H1 (cell line): ENCODE results near the gene CLDN7. TPM values are rescaled to one million over a fixed set of nuclear protein-coding genes. Genes with fewer than 3 reads are reported as not detected.
A peak's percentile ranks its signal among the peaks of the same experiment; 100 is the strongest.

Source experiments
- ASH2L ChIP-seq: fragments of 200-600, 300-600 bp; sonication (generic); IDR thresholded peaks from one replicate; pipeline ENCODE4 v1.7.1; 2017; ENCODE audit warnings: low read length
- HDAC2 ChIP-seq, 2 experiments: fragments of 300-600 bp in 1 of 2; sonication (generic) in 1 of 2; IDR thresholded peaks; 2 replicates each; pipeline ENCODE4 v1.6.1; 2011 to 2012; ENCODE audit warnings: low read depth in 2 of 2, low read length in 2 of 2, mild to moderate bottlenecking in 2 of 2, moderate library complexity in 2 of 2, borderline replicate concordance in 1 of 2, inconsistent platforms in 1 of 2
- HDAC6 ChIP-seq: IDR thresholded peaks from one replicate; pipeline ENCODE4 v1.7.1; 2012; ENCODE audit warnings: low read depth, mild to moderate bottlenecking, inconsistent platforms, low read length, moderate library complexity
- JUN ChIP-seq: IDR thresholded peaks from 2 replicates; pipeline ENCODE4 v1.6.1; 2011; ENCODE audit warnings: low read depth, mild to moderate bottlenecking, improper control_type of control experiment, low read length
- NANOG ChIP-seq: IDR thresholded peaks from 2 replicates; pipeline ENCODE4 v1.6.1; 2011; ENCODE audit warnings: low read length, low read depth, mild to moderate bottlenecking, inconsistent platforms; ENCODE audit not compliant: insufficient read depth, poor library complexity, severe bottlenecking
- NRF1 ChIP-seq: IDR thresholded peaks from 2 replicates; pipeline ENCODE4 v1.6.1; 2011; ENCODE audit warnings: mild to moderate bottlenecking, low read depth, low read length, improper control_type of control experiment
- RBBP5 ChIP-seq: IDR thresholded peaks from 2 replicates; pipeline ENCODE4 v1.7.1; 2012; ENCODE audit warnings: low read depth, mild to moderate bottlenecking, inconsistent platforms, low read length, moderate library complexity, borderline replicate concordance
- SIN3A ChIP-seq, 2 experiments: IDR thresholded peaks in 1 of 2; conservative IDR thresholded peaks in 1 of 2; 2 replicates each; pipeline ENCODE4 v1.6.1; 2011 to 2012; ENCODE audit warnings: low read length in 2 of 2, improper control_type of control experiment in 1 of 2, low read depth in 1 of 2, mild to moderate bottlenecking in 1 of 2
- SP4 ChIP-seq: IDR thresholded peaks from 2 replicates; pipeline ENCODE4 v1.6.1; 2012; ENCODE audit warnings: low read length, inconsistent platforms
- polyA plus RNA-seq, 7 experiments: library from polyadenylated mRNA; depleted of rRNA in 3 of 7; stranded (reverse) in 5 of 7; unstranded in 2 of 7; fragments of >200 nt in 5 of 7; fragments of 200-250 nt in 2 of 7; gene quantifications; 1 replicate in 5 of 7; 2 replicates in 1 of 7; 4 replicates in 1 of 7; pipeline versions ENCODE4 v1.2.1 to v1.2.3, GENCODE V29; 2011 to 2013; ENCODE audit warnings: missing spikeins in 2 of 7, mixed read lengths in 2 of 7
- total RNA-seq: library from RNA; stranded (reverse); fragmentation: NEBNext Ultra II Directional; extraction: Animal tissue kit (Norgen Biotek cat#: 25700); gene quantifications from 2 replicates; pipeline ENCODE4 v1.2.1, GENCODE V29; 2021
- TF ChIP-seq, protein P1 (sequence below): IDR thresholded peaks from 2 replicates; pipeline ENCODE4 v1.6.1; 2012; ENCODE audit warnings: inconsistent platforms
- TF ChIP-seq, protein P2 (sequence below): IDR thresholded peaks from 2 replicates; pipeline ENCODE4 v1.6.1; 2012; ENCODE audit warnings: inconsistent platforms

The CLDN7 gene
- total and polyA plus RNA-seq, 2 of the 8 experiments (the other 6 are each of a cell fraction or from before 2014, with no cell fraction given), result 118 to 119 TPM

DNA sequence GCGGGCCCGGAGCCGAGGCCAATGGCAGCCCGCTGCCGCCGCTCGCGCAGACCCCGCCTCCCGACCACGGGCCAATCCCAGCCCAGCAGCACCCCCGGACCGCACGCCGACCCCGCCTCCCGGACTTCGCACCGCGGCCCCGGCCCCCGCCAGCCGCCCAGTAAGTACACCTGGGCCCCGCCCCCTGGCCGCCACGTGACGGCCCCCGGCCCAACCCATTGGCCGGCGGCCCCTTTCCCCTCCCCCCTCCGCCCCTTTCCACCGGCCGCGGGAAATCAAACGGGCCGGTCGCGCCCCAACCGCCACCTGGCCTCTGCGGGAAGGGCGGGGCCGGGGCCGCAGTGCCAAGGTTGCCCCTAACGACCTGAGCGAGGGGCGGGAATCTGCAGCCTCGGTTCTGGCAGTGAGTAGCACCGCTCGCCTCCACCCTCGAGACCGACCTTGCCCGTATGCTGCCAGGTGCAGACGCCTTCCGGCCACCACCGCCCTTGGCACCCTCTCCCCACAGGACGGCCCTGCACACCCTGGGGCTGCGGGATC is 32.4 kb upstream of the CLDN7 start, which contains the start of gene YBX2 (continued):
- TF ChIP-seq HDAC2 (IDR thresholded peaks at IDR 0.05; ENCODE audit: borderline replicate concordance in 1 of 2, low read depth in 2 of 2, low read length in 2 of 2) (peak in 1 of 2 experiments; percentile 76; a peak in 1 of 4 replicates), RBBP5 (0 out of 2 replicates have a peak, but pooled peaks have one; percentile 69), SP4 (no peak), ASH2L (peak; percentile 34), NANOG (no peak), JUN (no peak), SIN3A (conservative IDR thresholded peaks at IDR 0.05 in 1 of 2, IDR thresholded peaks at IDR 0.05 in 1 of 2; ENCODE audit: low read depth in 1 of 2, low read length in 2 of 2) (no peak), NRF1 (no peak), HDAC6 (no peak)
- TF ChIP-seq, protein P1, sequence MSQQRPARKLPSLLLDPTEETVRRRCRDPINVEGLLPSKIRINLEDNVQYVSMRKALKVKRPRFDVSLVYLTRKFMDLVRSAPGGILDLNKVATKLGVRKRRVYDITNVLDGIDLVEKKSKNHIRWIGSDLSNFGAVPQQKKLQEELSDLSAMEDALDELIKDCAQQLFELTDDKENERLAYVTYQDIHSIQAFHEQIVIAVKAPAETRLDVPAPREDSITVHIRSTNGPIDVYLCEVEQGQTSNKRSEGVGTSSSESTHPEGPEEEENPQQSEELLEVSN, result peak; percentile 96
- TF ChIP-seq, protein P2, sequence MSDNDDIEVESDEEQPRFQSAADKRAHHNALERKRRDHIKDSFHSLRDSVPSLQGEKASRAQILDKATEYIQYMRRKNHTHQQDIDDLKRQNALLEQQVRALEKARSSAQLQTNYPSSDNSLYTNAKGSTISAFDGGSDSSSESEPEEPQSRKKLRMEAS, result peak; percentile 82
